Astrocyte (in vitro differentiated cells and primary cell): ENCODE results near the gene ADAMTS9. TPM values are rescaled to one million over a fixed set of nuclear protein-coding genes. Genes with fewer than 3 reads are reported as not detected.

ENCODE experiments used
- DNase-seq: peaks from one replicate; pipeline ENCODE4 v3.0.0-alpha.2; 2010; ENCODE audit warnings: low read depth
- FAIRE-seq: peaks from 2 replicates; lab custom pipeline; 2011; peaks lifted over from hg19 to GRCh38; lab: Jason Lieb, UNC
- H2AFZ ChIP-seq: 2 replicates; pipeline ENCODE4 v1.6.0; 2012; ENCODE audit warnings: low read depth, low read length, inconsistent platforms
- H3K27ac ChIP-seq: 2 replicates; pipeline ENCODE4 v1.5.1; 2011; ENCODE audit warnings: low read depth, low read length, inconsistent platforms
- H3K27me3 ChIP-seq: 2 replicates; pipeline ENCODE4 v1.6.0; 2011; ENCODE audit warnings: low read length, inconsistent platforms; ENCODE audit not compliant: insufficient read depth
- H3K36me3 ChIP-seq: 2 replicates; pipeline ENCODE4 v1.5.1; 2011; ENCODE audit warnings: low read length, inconsistent platforms; ENCODE audit not compliant: insufficient read depth
- H3K4me1 ChIP-seq: 2 replicates; pipeline ENCODE4 v1.5.1; 2011; ENCODE audit warnings: low read length, inconsistent platforms; ENCODE audit not compliant: insufficient read depth
- H3K4me2 ChIP-seq: 2 replicates; pipeline ENCODE4 v1.6.0; 2012; ENCODE audit warnings: low read length, inconsistent platforms
- H3K4me3 ChIP-seq: 2 replicates; pipeline ENCODE4 v1.5.1; 2011; ENCODE audit warnings: low read depth, mild to moderate bottlenecking, low read length, inconsistent platforms; ENCODE audit not compliant: insufficient read depth
- H3K79me2 ChIP-seq: 2 replicates; pipeline ENCODE4 v1.6.0; 2012; ENCODE audit warnings: mild to moderate bottlenecking, low read length, inconsistent platforms; ENCODE audit not compliant: insufficient read depth
- H3K9ac ChIP-seq: 2 replicates; pipeline ENCODE4 v1.6.0; 2012; ENCODE audit warnings: mild to moderate bottlenecking, low read length, inconsistent platforms
- H3K9me3 ChIP-seq: 2 replicates; pipeline ENCODE4 v1.5.1; 2012; ENCODE audit warnings: low read depth, mild to moderate bottlenecking, low read length, inconsistent platforms; ENCODE audit not compliant: insufficient read depth
- H4K20me1 ChIP-seq: 2 replicates; pipeline ENCODE4 v1.6.0; 2012; ENCODE audit warnings: low read length, inconsistent platforms; ENCODE audit not compliant: insufficient read depth
- H3K27ac Mint-ChIP-seq: one replicate; pipeline ENCODE4 v1.8.0; 2021; ENCODE audit warnings: mild to moderate bottlenecking, mixed read lengths; ENCODE audit not compliant: unreplicated experiment
- H3K27me3 Mint-ChIP-seq: one replicate; pipeline ENCODE4 v1.8.0; 2021; ENCODE audit warnings: low read depth, mixed read lengths; ENCODE audit not compliant: unreplicated experiment
- H3K36me3 Mint-ChIP-seq: one replicate; pipeline ENCODE4 v1.8.0; 2021; ENCODE audit warnings: low read depth, mixed read lengths; ENCODE audit not compliant: unreplicated experiment
- H3K4me1 Mint-ChIP-seq: one replicate; pipeline ENCODE4 v1.8.0; 2021; ENCODE audit warnings: low read depth, mixed read lengths; ENCODE audit not compliant: unreplicated experiment
- H3K4me3 Mint-ChIP-seq: one replicate; pipeline ENCODE4 v1.8.0; 2021; ENCODE audit warnings: mild to moderate bottlenecking, moderate library complexity, mixed read lengths; ENCODE audit not compliant: unreplicated experiment
- H3K9me3 Mint-ChIP-seq: one replicate; pipeline ENCODE4 v1.8.0; 2021; ENCODE audit warnings: mild to moderate bottlenecking, mixed read lengths; ENCODE audit not compliant: unreplicated experiment
- CTCF ChIP-seq: IDR thresholded peaks from 2 replicates; pipeline ENCODE4 v1.5.1; 2011; ENCODE audit warnings: low read depth, mild to moderate bottlenecking, inconsistent platforms, low read length, moderate library complexity; ENCODE audit not compliant: insufficient read depth
- EZH2 ChIP-seq: IDR thresholded peaks from 2 replicates; pipeline ENCODE4 v1.6.1; 2012; ENCODE audit warnings: mild to moderate bottlenecking, low read length, inconsistent platforms; ENCODE audit not compliant: insufficient read depth
- total RNA-seq: library from RNA; stranded (reverse); gene quantifications from 2 replicates; pipeline ENCODE4 v1.2.1, GENCODE V29; 2021

Gene ADAMTS9
- total RNA-seq, 1 donor from 2014 or later = 8.3 TPM

- H3K4me3 ChIP-seq = no peak overlapping the region
- DNase-seq = peak; percentile 2
- no peak for FAIRE-seq
- H3K4me1 ChIP-seq = no peaks in the 10 kb centered on the region
- Mint-ChIP-seq H3K4me3 (no peak overlapping the region), H3K27me3 (peaks cover 3% of the 10 kb centered on the region), H3K36me3 (peaks cover 5% of the 10 kb centered on the region), H3K27ac (no peak overlapping the region), H3K4me1 (peaks cover 10% of the 10 kb centered on the region), H3K9me3 (no peaks in the 10 kb centered on the region)
- H3K79me2 ChIP-seq = no peaks in the 10 kb centered on the region
- H3K27me3 ChIP-seq = peaks cover 6% of the 10 kb centered on the region
- no peak overlapping the region for H3K4me2 ChIP-seq
- H3K36me3 ChIP-seq = no peaks in the 10 kb centered on the region
- H3K27ac ChIP-seq = no peak overlapping the region
- TF ChIP-seq EZH2 = no peak
- no peak for TF ChIP-seq CTCF
- no peaks in the 10 kb centered on the region for H3K9me3 ChIP-seq
- no peak overlapping the region for H2AFZ ChIP-seq
- H3K9ac ChIP-seq = no peak overlapping the region
- no peaks in the 10 kb centered on the region for H4K20me1 ChIP-seq
These were observed 146.0 kb downstream of the ADAMTS9 start for GRCh38 chr3:64541803-64542202.

GRCh38 chr3:64539451-64540196 is 148.2 kb downstream of the ADAMTS9 start:
- Mint-ChIP-seq H3K27me3 (peaks cover 2% of the 10 kb centered on the region), H3K27ac (no peak overlapping the region), H3K4me1 (peaks cover 10% of the 10 kb centered on the region), H3K9me3 (no peaks in the 10 kb centered on the region), H3K4me3 (no peak overlapping the region), H3K36me3 (peaks cover 2% of the 10 kb centered on the region)
- Histone ChIP-seq H2AFZ (no peak overlapping the region), H3K4me2 (no peak overlapping the region), H3K36me3 (no peaks in the 10 kb centered on the region), H3K9ac (no peak overlapping the region), H3K9me3 (no peaks in the 10 kb centered on the region), H4K20me1 (no peaks in the 10 kb centered on the region), H3K4me3 (no peak overlapping the region), H3K4me1 (no peaks in the 10 kb centered on the region), H3K27me3 (peaks cover 6% of the 10 kb centered on the region), H3K27ac (no peak overlapping the region), H3K79me2 (no peaks in the 10 kb centered on the region)
- peak; percentile 76 for DNase-seq
- FAIRE-seq = no peak
- TF ChIP-seq CTCF = no peak
- no peak for TF ChIP-seq EZH2

GRCh38 chr3:64536166-64536565 is 151.6 kb downstream of the ADAMTS9 start:
- H3K9ac ChIP-seq = no peak overlapping the region
- DNase-seq (no peak), FAIRE-seq (no peak)
- H4K20me1 ChIP-seq = no peaks in the 10 kb centered on the region
- H3K36me3 ChIP-seq = no peaks in the 10 kb centered on the region
- no peak overlapping the region for H3K4me3 Mint-ChIP-seq
- H3K36me3 Mint-ChIP-seq = peaks cover 2% of the 10 kb centered on the region
- no peak overlapping the region for H3K4me2 ChIP-seq
- H3K4me1 ChIP-seq = no peaks in the 10 kb centered on the region
- H3K27me3 ChIP-seq = peaks cover 10% of the 10 kb centered on the region
- no peak overlapping the region for H3K27ac Mint-ChIP-seq
- H2AFZ ChIP-seq = no peak overlapping the region
- no peaks in the 10 kb centered on the region for H3K9me3 ChIP-seq
- no peak for TF ChIP-seq CTCF
- TF ChIP-seq EZH2 = no peak
- H3K9me3 Mint-ChIP-seq = no peaks in the 10 kb centered on the region
- peaks cover 6% of the 10 kb centered on the region for H3K4me1 Mint-ChIP-seq
- no peak overlapping the region for H3K4me3 ChIP-seq
- no peak overlapping the region for H3K27ac ChIP-seq
- H3K27me3 Mint-ChIP-seq = peaks cover 9% of the 10 kb centered on the region
- H3K79me2 ChIP-seq = no peaks in the 10 kb centered on the region
